NCI-H2107 treated with DMSO at 0.1 percent for 48 hours (cell line): Measurements from ENCODE around the gene KCNMB2.
"Not testable (repeated sequence)": the region's sequence is repeated elsewhere in the genome, so short reads cannot be mapped to it uniquely, and the experiment has no call there.

ENCODE experiments used
- DNase-seq: peaks from one replicate; lab custom pipeline; 2025; ENCODE audit not compliant: unreplicated experiment; lab: John Stamatoyannopoulos, UW

Gene KCNMB2

DNA sequence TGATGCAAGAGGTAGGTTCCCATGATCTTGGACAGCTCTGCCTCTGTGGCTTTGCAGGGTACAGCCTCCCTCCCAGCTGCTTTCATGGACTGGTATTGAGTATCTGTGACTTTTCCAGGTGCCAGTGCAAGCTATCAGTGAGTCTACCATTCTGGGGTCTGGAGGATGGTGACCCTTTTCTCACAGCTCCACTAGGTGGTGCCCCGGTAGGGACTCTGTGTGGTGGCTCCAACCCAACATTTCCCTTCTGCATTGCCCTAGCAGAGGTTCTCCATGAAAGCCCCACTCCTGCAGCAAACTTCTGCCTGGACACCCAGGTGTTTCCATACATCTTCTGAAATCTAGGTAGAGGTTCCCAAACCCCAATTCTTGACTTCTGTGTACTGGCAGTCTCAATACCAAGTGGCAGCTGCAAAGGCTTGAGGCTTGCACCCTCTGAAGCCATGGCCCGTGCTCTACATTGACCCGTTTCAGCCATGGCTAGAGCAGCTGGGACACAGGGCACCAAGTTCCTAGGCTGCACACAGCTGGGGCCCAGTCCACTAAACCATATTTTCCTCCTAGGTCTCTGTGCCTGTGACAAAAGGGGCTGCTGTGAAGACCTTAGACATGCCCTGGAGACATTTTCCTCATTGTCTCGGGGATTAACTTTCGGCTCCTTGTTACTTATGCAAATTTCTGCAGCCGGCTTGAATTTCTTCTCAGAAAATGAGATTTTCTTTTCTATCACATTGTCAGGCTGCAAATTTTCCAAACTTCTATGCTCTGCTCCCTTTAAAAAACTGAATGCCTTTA, 209.8 kb downstream of the KCNMB2 start:
- DNase-seq = not testable (repeated sequence)

- DNase-seq = no peak
Observed at GRCh38 chr3:178748874-178749273, 212.6 kb downstream of the KCNMB2 start.

DNA sequence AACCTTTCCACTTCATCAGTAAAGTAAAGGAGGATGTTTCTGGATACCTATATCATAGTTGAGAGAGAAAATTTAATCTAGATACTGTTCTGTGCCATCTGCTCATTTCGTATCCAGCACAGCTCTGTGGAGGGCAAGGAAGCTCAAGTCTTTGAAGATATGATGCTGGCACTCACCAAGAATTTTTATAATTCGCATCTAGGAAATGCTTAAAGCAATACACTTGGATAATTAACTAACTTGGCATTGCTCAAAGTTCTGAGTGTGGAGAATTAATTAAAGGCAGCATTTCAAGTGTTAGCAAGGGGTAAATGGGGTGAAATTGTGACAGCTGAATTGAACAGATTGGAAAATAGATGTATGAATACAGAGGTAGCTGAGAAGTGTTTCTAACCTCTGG, 213.2 kb downstream of the KCNMB2 start:
- no peak for DNase-seq

DNA sequence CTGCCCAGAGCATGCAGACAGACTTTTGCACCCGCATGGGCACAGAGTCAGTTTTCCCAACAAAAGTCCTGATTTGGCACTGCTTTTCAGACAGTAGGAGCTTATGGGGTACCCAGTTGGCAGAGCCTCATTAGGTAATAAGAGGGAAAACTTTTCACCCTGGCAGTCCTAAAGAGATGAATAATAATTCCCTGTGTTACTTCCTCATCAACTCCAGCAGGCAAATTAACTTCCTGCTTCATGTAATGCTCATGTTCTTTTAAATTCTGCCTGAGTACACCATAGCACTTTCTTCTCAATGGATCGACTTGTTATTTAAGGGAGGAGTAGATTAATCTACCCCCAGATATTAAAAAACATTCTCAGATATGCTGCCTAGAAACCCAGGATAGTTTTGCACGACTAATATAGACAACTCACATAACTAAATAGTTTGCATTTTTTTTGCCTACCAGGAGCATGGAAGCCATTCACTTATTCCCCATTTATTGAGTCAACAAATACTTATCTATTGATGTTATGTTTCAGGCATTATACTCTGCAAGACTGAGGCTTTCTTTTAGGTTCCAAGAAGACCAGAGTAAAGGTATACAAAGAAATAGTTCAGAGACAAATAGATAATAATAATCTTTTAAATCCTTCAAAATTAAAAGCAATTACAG, 214.5 kb downstream of the KCNMB2 start:
- DNase-seq = no peak

GRCh38 chr3:178752843-178753242, 216.6 kb downstream of the KCNMB2 start:
- no peak for DNase-seq

DNA sequence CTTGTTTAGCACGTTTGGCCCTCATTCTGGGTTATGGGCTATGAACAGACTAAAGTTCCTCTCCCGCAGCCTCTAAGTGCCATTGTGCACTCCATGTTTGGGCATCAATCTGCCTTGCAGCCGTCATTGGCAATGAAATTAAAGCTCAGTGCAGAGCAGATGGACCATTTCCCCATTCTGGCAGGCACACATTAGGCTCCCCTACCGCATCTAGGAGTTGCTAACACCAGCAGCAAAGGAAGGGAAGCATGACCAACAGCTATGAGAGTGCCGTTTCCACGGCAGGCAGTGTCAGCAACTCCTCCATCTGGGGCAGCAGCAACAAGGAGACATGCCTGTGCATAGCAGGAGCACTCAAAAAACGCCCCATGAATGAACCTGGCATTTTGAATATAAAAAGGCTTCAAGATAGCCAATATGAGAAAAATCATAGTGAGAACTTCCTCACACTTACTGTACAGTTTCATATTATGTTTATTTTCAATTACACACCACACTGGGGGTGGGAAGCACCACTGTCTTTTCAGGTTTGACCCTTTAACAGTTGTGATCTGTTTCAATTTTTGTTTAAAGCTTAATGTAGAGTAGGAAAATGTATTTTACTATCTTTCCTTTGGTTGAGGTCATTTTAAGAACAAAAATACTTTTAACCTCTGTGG, 218.7 kb downstream of the KCNMB2 start:
- no peak for DNase-seq

DNA sequence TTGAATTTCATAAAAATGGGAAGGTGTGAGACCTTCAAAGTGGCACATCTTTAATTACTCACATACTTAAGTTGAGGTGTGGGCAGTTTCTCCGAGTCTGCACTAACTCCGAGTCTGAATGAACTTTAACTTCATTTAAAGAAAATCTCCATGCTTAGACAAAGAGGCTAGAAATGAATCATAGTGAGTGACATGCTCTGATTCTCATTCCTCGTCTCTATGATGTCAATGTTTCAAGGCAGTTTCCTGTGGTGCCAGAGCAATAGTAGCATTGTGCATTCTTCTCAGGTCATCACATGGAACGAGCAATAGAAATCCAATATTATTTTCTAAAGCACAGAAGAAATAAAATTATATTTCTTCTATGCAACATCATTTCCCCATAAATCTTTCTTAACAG, 224.8 kb downstream of the KCNMB2 start:
- DNase-seq = no peak

- no peak for DNase-seq
Observed at GRCh38 chr3:178761461-178761860, 225.2 kb downstream of the KCNMB2 start.

DNA sequence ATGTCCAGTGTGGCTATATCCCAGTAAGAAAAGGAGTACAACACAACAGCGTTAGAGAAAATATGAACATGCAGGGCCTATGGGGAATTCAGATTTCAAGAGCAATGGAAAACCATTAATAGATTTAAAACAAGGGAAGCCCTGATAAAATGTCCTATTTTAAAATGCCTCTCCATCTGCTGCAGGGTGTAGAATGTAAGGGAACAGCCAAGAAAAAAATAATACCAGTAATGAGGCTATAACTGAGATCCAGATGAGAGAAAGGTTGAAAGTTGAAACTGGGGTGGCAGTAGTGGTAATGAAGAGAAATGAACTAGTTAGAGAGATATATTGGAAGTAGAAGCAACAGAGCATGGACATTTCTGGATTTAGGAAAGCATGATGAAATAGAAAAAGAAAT, 226.1 kb downstream of the KCNMB2 start:
- DNase-seq = no peak

GRCh38 chr3:178765472-178765871, 229.2 kb downstream of the KCNMB2 start:
- no peak for DNase-seq

GRCh38 chr3:178767581-178767980, 231.3 kb downstream of the KCNMB2 start:
- DNase-seq = no peak

- DNase-seq = no peak
Observed at GRCh38 chr3:178768072-178768864, 232.0 kb downstream of the KCNMB2 start.

GRCh38 chr3:178771511-178771910, 235.3 kb downstream of the KCNMB2 start:
- DNase-seq = no peak

GRCh38 chr3:178772746-178773145, 236.5 kb downstream of the KCNMB2 start:
- no peak for DNase-seq

GRCh38 chr3:178773358-178773757, 237.1 kb downstream of the KCNMB2 start:
- DNase-seq = no peak

- DNase-seq = no peak
Observed at GRCh38 chr3:178777718-178778411, 241.6 kb downstream of the KCNMB2 start.

GRCh38 chr3:178778589-178778988, 242.4 kb downstream of the KCNMB2 start:
- no peak for DNase-seq

DNA sequence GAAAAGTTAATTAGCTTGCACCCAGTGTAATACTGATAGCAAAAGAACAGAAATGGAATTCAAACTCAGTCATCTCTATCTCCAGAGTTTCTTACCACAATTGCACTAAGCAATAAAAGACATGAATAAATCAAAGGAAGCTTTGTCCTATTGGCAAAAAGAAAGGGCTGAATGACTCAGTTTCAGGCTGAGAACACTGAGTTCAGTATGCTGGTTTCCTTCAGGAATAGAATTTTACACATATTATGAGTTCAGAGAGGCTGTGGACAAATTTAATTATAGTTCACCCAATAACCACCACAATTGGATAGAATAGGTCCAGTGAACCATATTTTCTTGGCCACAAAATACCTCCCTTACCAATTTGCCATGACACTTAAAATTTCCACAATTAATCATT, 249.7 kb downstream of the KCNMB2 start:
- DNase-seq = no peak

- DNase-seq = no peak
Observed at GRCh38 chr3:178787960-178788359, 251.7 kb downstream of the KCNMB2 start.

- DNase-seq = no peak
Observed at GRCh38 chr3:178794711-178795110, 258.5 kb downstream of the KCNMB2 start.

GRCh38 chr3:178795349-178795748, 259.1 kb downstream of the KCNMB2 start:
- no peak for DNase-seq
